H1 (cell line): ENCODE results near the gene ZNF511. TPM values are rescaled to one million over a fixed set of nuclear protein-coding genes. Genes with fewer than 3 reads are reported as not detected.

Experiments
- ATF2 ChIP-seq: IDR thresholded peaks from 2 replicates; pipeline ENCODE4 v1.6.1; 2012; ENCODE audit warnings: low read length, inconsistent platforms
- BCL11A ChIP-seq, 2 experiments: IDR thresholded peaks; one replicate each; pipeline ENCODE4 v1.6.1; 2011; ENCODE audit warnings: low read depth in 2 of 2, low read length in 2 of 2, mild to moderate bottlenecking in 2 of 2
- CBX5 ChIP-seq: fragments of 300-800, 300-1000 bp; sonication (generic); IDR thresholded peaks from 2 replicates; pipeline ENCODE4 v1.7.1; 2016; ENCODE audit warnings: antibody characterized with exemption, low read length, low read depth
- CTCF ChIP-seq, 3 experiments: IDR thresholded peaks; 1 replicate in 2 of 3; 2 replicates in 1 of 3; pipeline versions ENCODE4 v1.5.1 to v1.6.1; 2011; ENCODE audit warnings: low read length in 3 of 3, mild to moderate bottlenecking in 3 of 3, inconsistent platforms in 2 of 3, low read depth in 1 of 3, moderate library complexity in 1 of 3; ENCODE audit not compliant: insufficient read depth in 1 of 3; ENCODE audit errors: control extremely low read depth in 1 of 3
- NANOG ChIP-seq: IDR thresholded peaks from 2 replicates; pipeline ENCODE4 v1.6.1; 2011; ENCODE audit warnings: low read length, low read depth, mild to moderate bottlenecking, inconsistent platforms; ENCODE audit not compliant: insufficient read depth, poor library complexity, severe bottlenecking
- TAF1 ChIP-seq: IDR thresholded peaks from 2 replicates; pipeline ENCODE4 v1.6.1; 2011; ENCODE audit warnings: mild to moderate bottlenecking, low read depth, low read length
- YY1 ChIP-seq: IDR thresholded peaks from 2 replicates; pipeline ENCODE4 v1.6.1; 2011; ENCODE audit warnings: low read depth, mild to moderate bottlenecking, low read length
- polyA plus RNA-seq, 7 experiments: library from polyadenylated mRNA; depleted of rRNA in 3 of 7; stranded (reverse) in 5 of 7; unstranded in 2 of 7; fragments of >200 nt in 5 of 7; fragments of 200-250 nt in 2 of 7; gene quantifications; 1 replicate in 5 of 7; 2 replicates in 1 of 7; 4 replicates in 1 of 7; pipeline versions ENCODE4 v1.2.1 to v1.2.3, GENCODE V29; 2011 to 2013; ENCODE audit warnings: missing spikeins in 2 of 7, mixed read lengths in 2 of 7
- total RNA-seq: library from RNA; stranded (reverse); fragmentation: NEBNext Ultra II Directional; extraction: Animal tissue kit (Norgen Biotek cat#: 25700); gene quantifications from 2 replicates; pipeline ENCODE4 v1.2.1, GENCODE V29; 2021

ZNF511 gene
- total and polyA plus RNA-seq, 2 of the 8 experiments (the other 6 are each of a cell fraction or from before 2014, with no cell fraction given) = 55.4 to 71.7 TPM

DNA sequence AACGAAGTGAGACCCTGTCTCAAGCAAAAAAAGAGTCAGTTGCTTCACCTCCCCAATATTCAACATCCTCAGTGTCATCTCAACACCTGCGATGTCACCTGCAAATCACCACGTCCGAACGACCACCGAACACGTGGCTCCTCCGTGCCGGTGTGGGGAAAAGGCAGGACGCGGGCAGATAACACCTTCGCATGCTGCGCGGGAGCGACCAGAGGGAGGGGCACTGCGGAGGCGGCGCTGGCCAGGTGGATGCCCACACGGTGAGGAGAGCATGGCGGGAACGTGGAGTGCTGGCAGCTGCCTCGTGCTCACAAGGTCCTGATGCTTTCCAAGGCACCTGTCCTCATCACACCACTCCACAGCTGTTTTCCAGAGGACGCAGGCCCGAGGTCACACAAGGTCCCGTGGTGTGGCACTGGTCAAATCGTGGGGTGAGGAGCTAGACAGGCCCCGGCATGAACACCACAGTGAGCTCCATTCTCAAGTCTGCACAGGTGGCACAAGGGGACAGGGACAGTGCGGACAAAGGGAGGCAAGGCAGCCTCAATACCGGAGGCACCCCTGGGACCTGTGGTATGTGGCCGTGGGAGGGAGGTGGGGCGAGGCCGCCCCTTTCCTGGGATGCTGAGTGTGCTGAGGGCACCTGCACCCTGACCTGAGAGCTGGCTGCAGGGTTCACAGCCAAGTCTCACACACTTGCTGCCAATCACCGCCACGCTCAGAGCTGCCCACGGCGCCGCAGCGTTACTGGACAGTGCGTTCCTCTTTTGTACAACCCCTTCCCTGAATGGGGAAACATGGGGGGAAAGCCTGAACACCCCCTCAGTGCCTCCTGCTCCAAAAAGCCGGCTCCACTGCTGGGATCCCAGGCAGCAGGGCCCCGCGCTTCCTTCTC lies 13.0 kb upstream of the ZNF511 start (continued):
- no peak for TF ChIP-seq CBX5
- TF ChIP-seq CTCF (IDR thresholded peaks at IDR 0.05; ENCODE audit: control extremely low read depth in 1 of 3, insufficient read depth in 1 of 3, low read depth in 1 of 3, low read length in 3 of 3) = no peak
- no peak for TF ChIP-seq BCL11A (IDR thresholded peaks at IDR 0.05; ENCODE audit: low read depth in 2 of 2, low read length in 2 of 2)
- no peak for TF ChIP-seq TAF1
- no peak for TF ChIP-seq ATF2
- no peak for TF ChIP-seq YY1
- TF ChIP-seq NANOG = no peak
